Sigmoid colon (tissue), 4 donors: ENCODE measurements around the gene RAPGEF2.

Source experiments
- CTCF ChIP-seq, 4 experiments: fragments of 450-650 bp in 3 of 4; fragments of 200-600 bp in 1 of 4; IDR thresholded peaks; one replicate each; pipeline ENCODE4 v1.5.1; 2016 to 2019; ENCODE audit warnings: antibody characterized with exemption in 4 of 4, mild to moderate bottlenecking in 3 of 4, moderate library complexity in 2 of 4
- EP300 ChIP-seq, 4 donors: sonication (generic); formaldehyde crosslinking; IDR thresholded peaks; one replicate each; pipeline ENCODE4 v1.6.1; 2017; ENCODE audit warnings: antibody characterized with exemption in 4 of 4
- POLR2A ChIP-seq, 2 donors: fragments of 450-650 bp; IDR thresholded peaks; one replicate each; pipeline ENCODE4 v1.6.1; 2016; ENCODE audit warnings: antibody characterized with exemption in 2 of 2, mild to moderate bottlenecking in 2 of 2, moderate library complexity in 2 of 2
- POLR2AphosphoS5 ChIP-seq, 4 donors: sonication (generic); formaldehyde crosslinking; IDR thresholded peaks; one replicate each; pipeline ENCODE4 v1.6.1; 2017; ENCODE audit warnings: antibody characterized with exemption in 4 of 4

- no peak for TF ChIP-seq CTCF (IDR thresholded peaks at IDR 0.05)
- TF ChIP-seq POLR2AphosphoS5 (IDR thresholded peaks at IDR 0.05): no peak
- no peak for TF ChIP-seq POLR2A (IDR thresholded peaks at IDR 0.05)
- TF ChIP-seq EP300 (IDR thresholded peaks at IDR 0.05): no peak
Measured at GRCh38 chr4:159383562-159383931, 280.7 kb downstream of the RAPGEF2 start.
